ENCODE results near the gene ADAM15. TPM values are rescaled to one million over a fixed set of nuclear protein-coding genes. Genes with fewer than 3 reads are reported as not detected.

ADAM15 gene
- total RNA-seq, 1 experiment from 2014 or later, result 41.7 TPM

- no peak overlapping the region for H3K4me3 ChIP-seq (ENCODE audit: low read depth in 2 of 2, low read length in 2 of 2)
- CTCF ChIA-PET, result no interaction called here
- no peaks in the 10 kb centered on the region for H3K36me3 ChIP-seq (ENCODE audit: control insufficient read depth, insufficient read depth, low read length)
- no TSS peak for BruUV-seq (replicated peaks)
- no peak overlapping the region for H3K27ac ChIP-seq (ENCODE audit: low read length)
- DNase-seq (ENCODE audit: low read depth, low spot score) (no peak), ATAC-seq (no peak)
- TF ChIP-seq SIN3A (IDR thresholded peaks at IDR 0.05; ENCODE audit: borderline replicate concordance, insufficient read depth, low read depth, low read length) (no peak), TCF7L2 (IDR thresholded peaks at IDR 0.05; ENCODE audit: low read depth, low read length) (no peak), POLR2AphosphoS5 (IDR thresholded peaks at IDR 0.05; ENCODE audit: low read depth, low read length) (no peak)
- TF ChIP-seq, protein P1, sequence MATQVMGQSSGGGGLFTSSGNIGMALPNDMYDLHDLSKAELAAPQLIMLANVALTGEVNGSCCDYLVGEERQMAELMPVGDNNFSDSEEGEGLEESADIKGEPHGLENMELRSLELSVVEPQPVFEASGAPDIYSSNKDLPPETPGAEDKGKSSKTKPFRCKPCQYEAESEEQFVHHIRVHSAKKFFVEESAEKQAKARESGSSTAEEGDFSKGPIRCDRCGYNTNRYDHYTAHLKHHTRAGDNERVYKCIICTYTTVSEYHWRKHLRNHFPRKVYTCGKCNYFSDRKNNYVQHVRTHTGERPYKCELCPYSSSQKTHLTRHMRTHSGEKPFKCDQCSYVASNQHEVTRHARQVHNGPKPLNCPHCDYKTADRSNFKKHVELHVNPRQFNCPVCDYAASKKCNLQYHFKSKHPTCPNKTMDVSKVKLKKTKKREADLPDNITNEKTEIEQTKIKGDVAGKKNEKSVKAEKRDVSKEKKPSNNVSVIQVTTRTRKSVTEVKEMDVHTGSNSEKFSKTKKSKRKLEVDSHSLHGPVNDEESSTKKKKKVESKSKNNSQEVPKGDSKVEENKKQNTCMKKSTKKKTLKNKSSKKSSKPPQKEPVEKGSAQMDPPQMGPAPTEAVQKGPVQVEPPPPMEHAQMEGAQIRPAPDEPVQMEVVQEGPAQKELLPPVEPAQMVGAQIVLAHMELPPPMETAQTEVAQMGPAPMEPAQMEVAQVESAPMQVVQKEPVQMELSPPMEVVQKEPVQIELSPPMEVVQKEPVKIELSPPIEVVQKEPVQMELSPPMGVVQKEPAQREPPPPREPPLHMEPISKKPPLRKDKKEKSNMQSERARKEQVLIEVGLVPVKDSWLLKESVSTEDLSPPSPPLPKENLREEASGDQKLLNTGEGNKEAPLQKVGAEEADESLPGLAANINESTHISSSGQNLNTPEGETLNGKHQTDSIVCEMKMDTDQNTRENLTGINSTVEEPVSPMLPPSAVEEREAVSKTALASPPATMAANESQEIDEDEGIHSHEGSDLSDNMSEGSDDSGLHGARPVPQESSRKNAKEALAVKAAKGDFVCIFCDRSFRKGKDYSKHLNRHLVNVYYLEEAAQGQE (IDR thresholded peaks at IDR 0.05; ENCODE audit: insufficient read depth in 1 of 2, low read depth in 2 of 2, low read length in 1 of 2), result no peak
- TF ChIP-seq, protein P2, sequence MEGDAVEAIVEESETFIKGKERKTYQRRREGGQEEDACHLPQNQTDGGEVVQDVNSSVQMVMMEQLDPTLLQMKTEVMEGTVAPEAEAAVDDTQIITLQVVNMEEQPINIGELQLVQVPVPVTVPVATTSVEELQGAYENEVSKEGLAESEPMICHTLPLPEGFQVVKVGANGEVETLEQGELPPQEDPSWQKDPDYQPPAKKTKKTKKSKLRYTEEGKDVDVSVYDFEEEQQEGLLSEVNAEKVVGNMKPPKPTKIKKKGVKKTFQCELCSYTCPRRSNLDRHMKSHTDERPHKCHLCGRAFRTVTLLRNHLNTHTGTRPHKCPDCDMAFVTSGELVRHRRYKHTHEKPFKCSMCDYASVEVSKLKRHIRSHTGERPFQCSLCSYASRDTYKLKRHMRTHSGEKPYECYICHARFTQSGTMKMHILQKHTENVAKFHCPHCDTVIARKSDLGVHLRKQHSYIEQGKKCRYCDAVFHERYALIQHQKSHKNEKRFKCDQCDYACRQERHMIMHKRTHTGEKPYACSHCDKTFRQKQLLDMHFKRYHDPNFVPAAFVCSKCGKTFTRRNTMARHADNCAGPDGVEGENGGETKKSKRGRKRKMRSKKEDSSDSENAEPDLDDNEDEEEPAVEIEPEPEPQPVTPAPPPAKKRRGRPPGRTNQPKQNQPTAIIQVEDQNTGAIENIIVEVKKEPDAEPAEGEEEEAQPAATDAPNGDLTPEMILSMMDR (IDR thresholded peaks at IDR 0.05), result no peak
- no peaks in the 10 kb centered on the region for H3K27me3 ChIP-seq (ENCODE audit: control insufficient read depth, insufficient read depth, low read length)
- H3K9me3 ChIP-seq (ENCODE audit: control insufficient read depth, insufficient read depth, low read depth, low read length), result no peaks in the 10 kb centered on the region
- intact Hi-C loops (cut with micrococcal nuclease; ENCODE audit: unreplicated experiment) (no loop called here), in situ Hi-C loops (cut with HindIII; ENCODE audit: low pct_unique_long_range_greater_than_20kb, low sequenced_read_pairs) (no loop called here)
- POLR2A ChIA-PET, result no interaction called here
- no peaks in the 10 kb centered on the region for H3K4me1 ChIP-seq (ENCODE audit: control insufficient read depth, insufficient read depth, low read length)
Observed at GRCh38 chr1:155035936-155036335, 15.2 kb upstream of the ADAM15 start.

GRCh38 chr1:155037043-155037442 lies 14.1 kb upstream of the ADAM15 start:
- ATAC-seq (no peak), DNase-seq (ENCODE audit: low read depth, low spot score) (no peak)
- intact Hi-C loops (cut with micrococcal nuclease; ENCODE audit: unreplicated experiment), result no loop called here
- H3K9me3 ChIP-seq (ENCODE audit: control insufficient read depth, insufficient read depth, low read depth, low read length), result no peaks in the 10 kb centered on the region
- BruUV-seq (replicated peaks), result no TSS peak
- no peak overlapping the region for H3K27ac ChIP-seq (ENCODE audit: low read length)
- no peaks in the 10 kb centered on the region for H3K27me3 ChIP-seq (ENCODE audit: control insufficient read depth, insufficient read depth, low read length)
- POLR2A ChIA-PET, result no interaction called here
- TF ChIP-seq TCF7L2 (IDR thresholded peaks at IDR 0.05; ENCODE audit: low read depth, low read length) (no peak), POLR2AphosphoS5 (IDR thresholded peaks at IDR 0.05; ENCODE audit: low read depth, low read length) (no peak), SIN3A (IDR thresholded peaks at IDR 0.05; ENCODE audit: borderline replicate concordance, insufficient read depth, low read depth, low read length) (no peak)
- TF ChIP-seq, protein P1 (IDR thresholded peaks at IDR 0.05; ENCODE audit: insufficient read depth in 1 of 2, low read depth in 2 of 2, low read length in 1 of 2), result no peak
- TF ChIP-seq, protein P2 (IDR thresholded peaks at IDR 0.05), result no peak
- H3K4me1 ChIP-seq (ENCODE audit: control insufficient read depth, insufficient read depth, low read length), result no peaks in the 10 kb centered on the region
- no peaks in the 10 kb centered on the region for H3K36me3 ChIP-seq (ENCODE audit: control insufficient read depth, insufficient read depth, low read length)
- CTCF ChIA-PET, result interaction anchor here (0.6 to 0.7 kb wide), 2 partner anchors 24 to 37 kb away, joined by 3 to 7 read pairs; no protein-coding TSS in a partner anchor
- H3K4me3 ChIP-seq (ENCODE audit: low read depth in 2 of 2, low read length in 2 of 2), result no peak overlapping the region
- in situ Hi-C loops (cut with HindIII; ENCODE audit: low pct_unique_long_range_greater_than_20kb, low sequenced_read_pairs), result no loop called here
